Calu3 (cell line): Measurements from ENCODE around the gene MYO3B. TPM values are rescaled to one million over a fixed set of nuclear protein-coding genes. Genes with fewer than 3 reads are reported as not detected.

Source experiments
- BruUV-seq: library from RNA; stranded (reverse); fragments of 400-500 nt; replicated peaks from 2 replicates; lab custom pipeline; 2021; lab: Mats Ljungman, UMichigan
- CTCF ChIA-PET: fragments of 300-600 bp; sonication (Branson Sonifier 250); formaldehyde crosslinking; loops from one replicate; lab custom pipeline; 2022; ENCODE audit warnings: antibody characterized with exemption; lab: Charles Lee
- DNase-seq: peaks from one replicate; pipeline ENCODE4 v3.0.0; 2022
- H3K27ac Mint-ChIP-seq: one replicate; pipeline ENCODE4 v1.8.0; 2022; ENCODE audit warnings: mixed read lengths; ENCODE audit not compliant: unreplicated experiment
- H3K27me3 Mint-ChIP-seq: one replicate; pipeline ENCODE4 v1.8.0; 2022; ENCODE audit warnings: mixed read lengths; ENCODE audit not compliant: unreplicated experiment
- H3K36me3 Mint-ChIP-seq: one replicate; pipeline ENCODE4 v1.8.0; 2022; ENCODE audit warnings: mild to moderate bottlenecking, moderate library complexity, mixed read lengths; ENCODE audit not compliant: insufficient read depth, unreplicated experiment
- H3K4me1 Mint-ChIP-seq: one replicate; pipeline ENCODE4 v1.8.0; 2022; ENCODE audit warnings: mild to moderate bottlenecking, low read depth, mixed read lengths; ENCODE audit not compliant: unreplicated experiment
- H3K4me3 Mint-ChIP-seq: one replicate; pipeline ENCODE4 v1.8.0; 2022; ENCODE audit warnings: mild to moderate bottlenecking, low read depth, moderate library complexity, mixed read lengths; ENCODE audit not compliant: unreplicated experiment
- H3K9me3 Mint-ChIP-seq: one replicate; pipeline ENCODE4 v1.8.0; 2022; ENCODE audit warnings: low read depth, mixed read lengths; ENCODE audit not compliant: unreplicated experiment
- intact Hi-C: fragments of 100-400 bp; cut with micrococcal nuclease; formaldehyde crosslinking; loops from one replicate; pipeline ENCODE4 v1.10.0; 2022; ENCODE audit not compliant: unreplicated experiment
- total RNA-seq: library from RNA; stranded (reverse); gene quantifications from 2 replicates; pipeline ENCODE4 v1.2.3, GENCODE V29; 2022
- TF ChIP-seq, protein P1 (sequence below): fragments of 200-600 bp; IDR thresholded peaks from one replicate; pipeline ENCODE4 v1.8.0; 2022; ENCODE audit warnings: antibody characterized with exemption; ENCODE audit not compliant: unreplicated experiment

MYO3B gene
- total RNA-seq, 1 experiment from 2014 or later: 5.0 TPM

DNA sequence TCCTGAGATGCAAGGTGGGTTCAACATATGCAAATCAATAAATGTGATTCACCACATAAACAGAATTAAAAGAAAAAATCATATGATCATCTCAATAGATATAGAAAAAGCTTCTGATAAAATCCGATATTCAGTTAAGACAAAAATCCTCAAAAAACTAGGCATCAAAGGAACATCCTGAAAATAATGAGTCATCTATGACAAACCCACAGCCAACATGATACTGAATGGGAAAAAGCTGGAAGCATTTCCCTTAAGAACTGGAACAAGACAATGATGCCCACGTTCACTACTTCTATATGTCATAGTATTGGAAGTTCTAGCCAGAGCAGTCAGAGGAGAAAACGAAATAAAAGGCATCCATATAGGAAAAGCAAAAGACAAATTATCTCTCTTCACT is 80.4 kb downstream of the MYO3B start:
- BruUV-seq: no TSS peak
- no peak overlapping the region for H3K4me3 Mint-ChIP-seq
- H3K27me3 Mint-ChIP-seq: peaks cover 13% of the 10 kb centered on the region
- H3K36me3 Mint-ChIP-seq: no peaks in the 10 kb centered on the region
- CTCF ChIA-PET: no interaction called here
- H3K27ac Mint-ChIP-seq: no peak overlapping the region
- no peak for DNase-seq
- no peaks in the 10 kb centered on the region for H3K9me3 Mint-ChIP-seq
- peaks cover 9% of the 10 kb centered on the region for H3K4me1 Mint-ChIP-seq
- TF ChIP-seq, protein P1, sequence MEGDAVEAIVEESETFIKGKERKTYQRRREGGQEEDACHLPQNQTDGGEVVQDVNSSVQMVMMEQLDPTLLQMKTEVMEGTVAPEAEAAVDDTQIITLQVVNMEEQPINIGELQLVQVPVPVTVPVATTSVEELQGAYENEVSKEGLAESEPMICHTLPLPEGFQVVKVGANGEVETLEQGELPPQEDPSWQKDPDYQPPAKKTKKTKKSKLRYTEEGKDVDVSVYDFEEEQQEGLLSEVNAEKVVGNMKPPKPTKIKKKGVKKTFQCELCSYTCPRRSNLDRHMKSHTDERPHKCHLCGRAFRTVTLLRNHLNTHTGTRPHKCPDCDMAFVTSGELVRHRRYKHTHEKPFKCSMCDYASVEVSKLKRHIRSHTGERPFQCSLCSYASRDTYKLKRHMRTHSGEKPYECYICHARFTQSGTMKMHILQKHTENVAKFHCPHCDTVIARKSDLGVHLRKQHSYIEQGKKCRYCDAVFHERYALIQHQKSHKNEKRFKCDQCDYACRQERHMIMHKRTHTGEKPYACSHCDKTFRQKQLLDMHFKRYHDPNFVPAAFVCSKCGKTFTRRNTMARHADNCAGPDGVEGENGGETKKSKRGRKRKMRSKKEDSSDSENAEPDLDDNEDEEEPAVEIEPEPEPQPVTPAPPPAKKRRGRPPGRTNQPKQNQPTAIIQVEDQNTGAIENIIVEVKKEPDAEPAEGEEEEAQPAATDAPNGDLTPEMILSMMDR: no peak
- intact Hi-C loops: no loop called here

DNA sequence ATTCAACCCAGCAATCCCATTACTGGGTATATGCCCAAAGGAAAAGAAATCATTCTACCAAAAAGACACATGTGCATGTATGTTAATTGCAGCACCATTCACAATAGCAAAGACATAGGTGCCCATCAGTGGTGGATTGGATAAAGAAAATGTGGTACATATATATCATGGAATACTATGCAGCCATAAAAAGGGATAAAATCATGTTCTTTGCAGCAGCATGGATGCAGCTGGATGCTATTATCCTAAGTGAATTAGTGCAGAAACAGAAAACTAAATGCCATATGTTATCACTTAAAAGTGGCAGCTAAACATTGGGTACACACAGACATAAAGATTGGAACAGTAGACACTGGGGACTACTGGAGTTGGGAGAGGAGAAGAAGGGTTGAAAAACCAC is 82.2 kb downstream of the MYO3B start:
- H3K4me3 Mint-ChIP-seq: no peak overlapping the region
- H3K36me3 Mint-ChIP-seq: no peaks in the 10 kb centered on the region
- peaks cover 13% of the 10 kb centered on the region for H3K27me3 Mint-ChIP-seq
- TF ChIP-seq, protein P1: no peak
- intact Hi-C loops: no loop called here
- H3K27ac Mint-ChIP-seq: no peak overlapping the region
- H3K9me3 Mint-ChIP-seq: peaks cover 2% of the 10 kb centered on the region
- CTCF ChIA-PET: no interaction called here
- H3K4me1 Mint-ChIP-seq: peaks cover 9% of the 10 kb centered on the region
- DNase-seq: no peak
- BruUV-seq: no TSS peak

DNA sequence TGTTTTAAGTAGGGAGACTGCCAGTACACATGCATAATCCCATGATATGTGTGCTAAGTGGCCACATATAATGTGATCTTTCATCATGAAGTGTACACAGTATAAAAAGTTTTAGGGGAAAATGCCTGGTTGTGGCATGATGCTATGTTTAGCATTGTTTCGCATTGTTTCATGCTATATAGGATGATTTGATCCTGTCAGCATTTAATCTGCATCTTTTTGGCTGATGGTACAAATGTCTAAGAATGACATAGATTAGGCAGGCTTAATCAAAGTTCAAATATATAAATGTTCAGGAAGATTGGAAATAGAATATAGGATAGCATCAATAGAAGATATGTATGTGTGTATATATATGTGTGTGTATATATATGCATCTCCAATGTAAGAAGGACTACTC is 83.6 kb downstream of the MYO3B start:
- Mint-ChIP-seq H3K4me3 (no peak overlapping the region), H3K9me3 (peaks cover 2% of the 10 kb centered on the region), H3K27me3 (peaks cover 13% of the 10 kb centered on the region), H3K27ac (no peak overlapping the region), H3K4me1 (no peaks in the 10 kb centered on the region), H3K36me3 (no peaks in the 10 kb centered on the region)
- intact Hi-C loops: no loop called here
- CTCF ChIA-PET: no interaction called here
- BruUV-seq: no TSS peak
- TF ChIP-seq, protein P1: no peak
- no peak for DNase-seq

DNA sequence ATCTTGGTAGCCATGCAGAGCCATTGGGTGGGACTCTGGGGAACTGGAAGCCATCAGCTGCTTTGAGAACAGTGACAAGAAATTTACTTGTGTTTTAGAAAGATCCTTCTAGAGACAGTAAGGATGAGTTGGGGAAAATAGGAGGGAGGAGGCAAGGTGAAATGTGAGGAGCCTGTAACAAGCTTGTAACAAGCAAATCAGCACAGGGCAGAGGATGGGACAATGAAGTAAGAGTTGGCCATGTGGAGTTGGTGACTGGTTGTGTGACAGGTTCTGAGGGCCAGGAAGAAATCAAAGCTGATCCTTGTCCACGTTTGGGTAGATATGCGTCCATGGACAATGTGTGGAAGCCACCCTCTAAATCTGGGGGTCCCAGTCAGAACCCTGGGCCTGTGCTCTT is 84.4 kb downstream of the MYO3B start:
- TF ChIP-seq, protein P1: no peak
- CTCF ChIA-PET: no interaction called here
- H3K27ac Mint-ChIP-seq: no peak overlapping the region
- H3K4me1 Mint-ChIP-seq: no peaks in the 10 kb centered on the region
- no peaks in the 10 kb centered on the region for H3K36me3 Mint-ChIP-seq
- intact Hi-C loops: no loop called here
- no TSS peak for BruUV-seq
- peaks cover 2% of the 10 kb centered on the region for H3K9me3 Mint-ChIP-seq
- no peak overlapping the region for H3K4me3 Mint-ChIP-seq
- DNase-seq: no peak
- peaks cover 8% of the 10 kb centered on the region for H3K27me3 Mint-ChIP-seq
